SKM-1 (cell line): ENCODE results near the gene MRM2.

Experiments
- DNase-seq: peaks from one replicate; lab custom pipeline; 2025; ENCODE audit not compliant: unreplicated experiment; lab: John Stamatoyannopoulos, UW

The MRM2 gene

GRCh38 chr7:2225336-2225735, 16.7 kb downstream of the MRM2 start:
- DNase-seq: no peak

GRCh38 chr7:2224934-2225333, 17.1 kb downstream of the MRM2 start:
- no peak for DNase-seq

- DNase-seq: no peak
Observed at GRCh38 chr7:2224491-2224928, 17.5 kb downstream of the MRM2 start.

- DNase-seq: no peak
Observed at GRCh38 chr7:2223321-2223720, 18.7 kb downstream of the MRM2 start.

GRCh38 chr7:2222516-2222915, 19.5 kb downstream of the MRM2 start:
- DNase-seq: no peak

- no peak for DNase-seq
Observed at GRCh38 chr7:2220954-2221353, 21.1 kb downstream of the MRM2 start.

GRCh38 chr7:2220506-2220905, 21.5 kb downstream of the MRM2 start:
- no peak for DNase-seq

- no peak for DNase-seq
Observed at GRCh38 chr7:2220030-2220429, 22.0 kb downstream of the MRM2 start.

GRCh38 chr7:2219606-2220005, 22.4 kb downstream of the MRM2 start:
- DNase-seq: no peak

GRCh38 chr7:2219136-2219535, 22.9 kb downstream of the MRM2 start:
- no peak for DNase-seq

- no peak for DNase-seq
Observed at GRCh38 chr7:2218444-2218785, 23.6 kb downstream of the MRM2 start.

- no peak for DNase-seq
Observed at GRCh38 chr7:2217716-2218443, 24.1 kb downstream of the MRM2 start.

- no peak for DNase-seq
Observed at GRCh38 chr7:2217206-2217605, 24.8 kb downstream of the MRM2 start.

GRCh38 chr7:2215851-2216250, 26.2 kb downstream of the MRM2 start:
- no peak for DNase-seq

- no peak for DNase-seq
Observed at GRCh38 chr7:2214636-2215035, 27.4 kb downstream of the MRM2 start.

- no peak for DNase-seq
Observed at GRCh38 chr7:2213551-2214215, 28.3 kb downstream of the MRM2 start.

GRCh38 chr7:2212906-2213305, 29.1 kb downstream of the MRM2 start:
- DNase-seq: no peak

GRCh38 chr7:2211926-2212325, 30.1 kb downstream of the MRM2 start:
- no peak for DNase-seq

GRCh38 chr7:2211259-2211880, 30.6 kb downstream of the MRM2 start:
- DNase-seq: no peak

GRCh38 chr7:2210551-2211258, 31.3 kb downstream of the MRM2 start:
- DNase-seq: no peak

GRCh38 chr7:2209961-2210323, 32.1 kb downstream of the MRM2 start:
- no peak for DNase-seq
